ENCODE measurements around the gene UFC1.

UFC1 gene

GRCh38 chr1:161121834-161122233, 31.9 kb upstream of the UFC1 start:
- Histone ChIP-seq H3K9me3 (ENCODE audit: severe bottlenecking) (no peaks in the 10 kb centered on the region), H3K4me3 (ENCODE audit: low read depth, low read length) (no peak overlapping the region), H3K27ac (no peak overlapping the region), H3K27me3 (ENCODE audit: insufficient read depth, low read depth, severe bottlenecking) (no peaks in the 10 kb centered on the region), H3K36me3 (peaks cover 83% of the 10 kb centered on the region)
- no peak for DNase-seq
- TF ChIP-seq CTCF (IDR thresholded peaks at IDR 0.05; ENCODE audit: low read depth, low read length): no peak

DNA sequence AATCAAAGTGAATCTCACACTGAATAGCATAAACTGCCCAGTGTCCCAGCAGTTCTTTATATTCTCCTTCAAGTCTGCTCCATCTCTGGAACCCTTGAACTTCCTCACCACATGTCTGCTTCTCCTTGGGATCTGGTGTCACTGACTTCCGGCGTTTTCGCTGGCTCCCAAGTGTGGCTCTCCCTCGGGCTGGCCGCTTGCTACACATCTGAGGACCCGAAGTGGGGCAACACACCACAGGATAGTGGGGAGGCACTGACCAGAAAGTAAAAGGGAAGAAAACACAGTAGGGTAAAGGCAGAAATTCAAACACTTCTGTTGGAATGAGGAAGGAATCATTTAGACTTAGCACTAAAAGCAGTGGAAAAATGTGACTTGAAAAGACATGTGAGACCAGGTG, 30.8 kb upstream of the UFC1 start:
- Histone ChIP-seq H3K27ac (no peak overlapping the region), H3K27me3 (ENCODE audit: insufficient read depth, low read depth, severe bottlenecking) (no peaks in the 10 kb centered on the region), H3K9me3 (ENCODE audit: severe bottlenecking) (no peaks in the 10 kb centered on the region), H3K4me3 (ENCODE audit: low read depth, low read length) (no peak overlapping the region), H3K36me3 (peaks cover 90% of the 10 kb centered on the region)
- DNase-seq: no peak
- TF ChIP-seq CTCF (IDR thresholded peaks at IDR 0.05; ENCODE audit: low read depth, low read length): no peak

GRCh38 chr1:161127649-161128048, 26.1 kb upstream of the UFC1 start:
- TF ChIP-seq CTCF (IDR thresholded peaks at IDR 0.05; ENCODE audit: low read depth, low read length): no peak
- H3K9me3 ChIP-seq (ENCODE audit: severe bottlenecking): no peaks in the 10 kb centered on the region
- no peak overlapping the region for H3K27ac ChIP-seq
- no peaks in the 10 kb centered on the region for H3K27me3 ChIP-seq (ENCODE audit: insufficient read depth, low read depth, severe bottlenecking)
- no peak overlapping the region for H3K4me3 ChIP-seq (ENCODE audit: low read depth, low read length)
- no peak for DNase-seq
- H3K36me3 ChIP-seq: peaks cover 78% of the 10 kb centered on the region

DNA sequence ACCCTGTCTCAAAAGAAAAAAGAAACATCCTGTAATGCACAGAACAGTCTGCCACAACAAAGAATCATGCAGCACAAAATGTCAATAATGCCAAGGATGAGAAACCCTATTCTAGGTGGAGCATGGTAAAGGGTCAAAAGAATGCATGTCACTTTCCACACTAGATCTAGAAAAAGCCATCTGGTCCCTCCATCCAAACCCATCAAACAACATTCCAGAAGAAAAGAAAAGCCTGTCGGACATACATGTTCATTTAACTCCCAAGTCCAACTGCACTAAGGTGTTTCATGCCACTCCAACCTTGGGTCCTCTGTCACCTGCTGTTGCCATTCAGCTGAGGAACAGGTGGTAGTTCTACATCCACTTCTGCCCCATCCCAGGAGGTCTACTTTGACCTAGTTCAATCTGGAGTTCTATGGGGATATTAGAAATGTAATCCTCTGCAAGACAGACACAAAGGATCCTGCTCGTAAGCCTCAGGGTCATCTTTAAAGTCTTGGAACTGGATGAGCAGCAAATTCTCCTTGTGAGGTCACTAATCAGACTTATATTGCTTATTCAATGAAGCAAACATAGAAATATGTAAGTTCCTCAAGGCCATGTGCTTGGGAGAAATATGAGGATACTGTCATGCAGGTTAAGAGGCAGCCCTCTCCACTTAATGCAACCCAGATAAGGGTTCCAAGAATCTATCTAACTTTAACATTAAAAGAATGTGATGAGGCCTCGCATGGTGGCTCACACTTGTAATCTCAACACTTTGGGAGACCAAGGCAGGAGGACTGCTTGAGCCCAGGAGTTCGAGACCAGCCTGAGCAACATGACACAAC, 25.0 kb upstream of the UFC1 start:
- H3K4me3 ChIP-seq (ENCODE audit: low read depth, low read length): no peak overlapping the region
- DNase-seq: no peak
- no peak overlapping the region for H3K27ac ChIP-seq
- no peaks in the 10 kb centered on the region for H3K9me3 ChIP-seq (ENCODE audit: severe bottlenecking)
- no peaks in the 10 kb centered on the region for H3K27me3 ChIP-seq (ENCODE audit: insufficient read depth, low read depth, severe bottlenecking)
- TF ChIP-seq CTCF (IDR thresholded peaks at IDR 0.05; ENCODE audit: low read depth, low read length): no peak
- H3K36me3 ChIP-seq: peaks cover 67% of the 10 kb centered on the region

DNA sequence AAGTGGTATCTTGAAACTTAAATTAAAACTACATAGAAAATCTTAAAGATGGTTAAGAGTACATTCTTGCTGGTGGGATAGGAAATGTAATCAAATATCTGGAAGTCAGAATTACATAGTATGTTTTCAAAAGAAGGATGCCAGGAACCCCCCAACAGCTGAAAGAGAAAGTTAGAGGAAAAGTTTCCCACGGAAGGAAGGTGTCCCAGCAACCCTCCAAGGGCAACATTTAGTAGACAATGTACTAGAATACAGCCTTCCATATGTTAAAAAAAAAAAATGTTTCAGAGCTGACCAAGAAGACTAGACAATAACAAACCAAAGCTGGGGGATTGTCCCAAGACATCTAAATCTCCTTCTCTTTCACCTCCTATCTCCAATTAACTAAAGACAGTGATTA, 23.5 kb upstream of the UFC1 start:
- Histone ChIP-seq H3K27me3 (ENCODE audit: insufficient read depth, low read depth, severe bottlenecking) (no peaks in the 10 kb centered on the region), H3K4me3 (ENCODE audit: low read depth, low read length) (no peak overlapping the region), H3K27ac (no peak overlapping the region), H3K36me3 (peaks cover 63% of the 10 kb centered on the region), H3K9me3 (ENCODE audit: severe bottlenecking) (no peaks in the 10 kb centered on the region)
- TF ChIP-seq CTCF (IDR thresholded peaks at IDR 0.05; ENCODE audit: low read depth, low read length): no peak
- DNase-seq: no peak

All from WERI-Rb-1 (cell line).